Measurements from ENCODE around the gene PAGR1. TPM values are rescaled to one million over a fixed set of nuclear protein-coding genes. Genes with fewer than 3 reads are reported as not detected.

The PAGR1 gene
- total and polyA plus RNA-seq, 4 donors, result 7.3 to 18.7 (median 14.0) TPM

DNA sequence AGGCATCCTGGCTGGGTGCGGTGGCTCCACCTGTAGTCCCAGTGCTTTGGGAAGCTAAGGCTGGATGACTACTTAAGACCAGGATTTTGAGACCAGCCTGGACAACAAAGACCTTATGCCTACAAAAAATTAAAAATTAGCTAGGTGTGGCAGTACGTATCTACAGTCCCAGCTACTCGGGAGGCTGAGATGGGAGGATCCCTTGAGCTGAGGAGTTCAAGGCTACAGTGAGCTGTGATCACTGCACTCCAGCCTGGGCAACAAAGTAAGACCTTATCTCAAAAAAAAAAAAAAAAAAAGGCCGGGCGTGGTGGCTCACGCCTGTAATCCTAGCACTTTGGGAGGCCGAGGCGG, 10.4 kb downstream of the PAGR1 start:
- H3K27ac ChIP-seq (ENCODE audit: low read depth in 1 of 2, low read length in 2 of 2), result no peak overlapping the region
- H3K4me3 ChIP-seq (ENCODE audit: low read depth in 1 of 3, low read length in 3 of 3), result no peak overlapping the region
- no peaks in the 10 kb centered on the region for H3K9me3 ChIP-seq (ENCODE audit: control insufficient read depth in 4 of 4, low read length in 3 of 4)
- no peaks in the 10 kb centered on the region for H3K27me3 ChIP-seq (ENCODE audit: control insufficient read depth in 4 of 4, insufficient read depth in 4 of 4, low read length in 3 of 4)
- WGBS, result 90% methylated on average over 6 of the region's 8 CpGs
- TF ChIP-seq EGR1 (IDR thresholded peaks at IDR 0.05; ENCODE audit: low read depth in 2 of 2) (no peak), NR2F2 (IDR thresholded peaks at IDR 0.05) (no peak), RAD21 (IDR thresholded peaks at IDR 0.05) (no peak), JUND (IDR thresholded peaks at IDR 0.05) (no peak), HNF4G (IDR thresholded peaks at IDR 0.05) (no peak), FOXA2 (IDR thresholded peaks at IDR 0.05) (no peak), GABPA (IDR thresholded peaks at IDR 0.05 in 1 of 2, conservative IDR thresholded peaks at IDR 0.05 in 1 of 2) (no peak), RXRA (IDR thresholded peaks at IDR 0.05) (no peak)
- TF ChIP-seq, protein P1, sequence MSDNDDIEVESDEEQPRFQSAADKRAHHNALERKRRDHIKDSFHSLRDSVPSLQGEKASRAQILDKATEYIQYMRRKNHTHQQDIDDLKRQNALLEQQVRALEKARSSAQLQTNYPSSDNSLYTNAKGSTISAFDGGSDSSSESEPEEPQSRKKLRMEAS (IDR thresholded peaks at IDR 0.05), result no peak
- peaks cover 13 to 39% (median 24%) of the 10 kb centered on the region in 4 donors for H3K4me1 ChIP-seq (ENCODE audit: control insufficient read depth in 4 of 4, insufficient read depth in 4 of 4, low read length in 3 of 4)
- DNase-seq (ENCODE audit: low spot score), result no peak
- peaks cover 0 to 3% (median under 1%) of the 10 kb centered on the region in 4 donors for H3K36me3 ChIP-seq (ENCODE audit: control insufficient read depth in 4 of 4, insufficient read depth in 3 of 4, low read depth in 1 of 4, low read length in 3 of 4)
- no peak overlapping the region for H3K9ac ChIP-seq (ENCODE audit: low read depth in 1 of 2, low read length in 2 of 2)

DNA sequence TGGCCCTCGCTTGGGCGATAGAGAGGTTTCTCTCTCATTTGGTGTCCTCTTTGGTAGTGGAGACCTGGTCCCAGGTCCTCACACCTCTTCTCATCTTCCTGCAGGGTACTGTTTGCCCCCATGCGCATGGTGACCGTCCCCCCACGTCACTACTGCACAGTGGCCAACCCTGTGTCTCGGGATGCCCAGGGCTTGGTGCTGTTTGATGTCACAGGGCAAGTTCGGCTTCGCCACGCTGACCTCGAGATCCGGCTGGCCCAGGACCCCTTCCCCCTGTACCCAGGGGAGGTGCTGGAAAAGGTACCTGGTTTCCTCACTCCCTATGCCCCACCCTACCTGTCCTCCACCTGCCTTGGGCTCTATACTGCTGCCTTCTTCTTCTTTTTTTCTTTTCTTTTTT, 14.8 kb downstream of the PAGR1 start:
- Histone ChIP-seq H3K4me1 (ENCODE audit: control insufficient read depth in 4 of 4, insufficient read depth in 4 of 4, low read length in 3 of 4) (peaks cover 4 to 20% (median 11%) of the 10 kb centered on the region in 4 donors), H3K36me3 (ENCODE audit: control insufficient read depth in 4 of 4, insufficient read depth in 3 of 4, low read depth in 1 of 4, low read length in 3 of 4) (peaks cover 8 to 26% (median 14%) of the 10 kb centered on the region in 4 donors), H3K9ac (ENCODE audit: low read depth in 1 of 2, low read length in 2 of 2) (no peak overlapping the region), H3K4me3 (ENCODE audit: low read depth in 1 of 3, low read length in 3 of 3) (no peak overlapping the region), H3K9me3 (ENCODE audit: control insufficient read depth in 4 of 4, low read length in 3 of 4) (no peaks in the 10 kb centered on the region), H3K27ac (ENCODE audit: low read depth in 1 of 2, low read length in 2 of 2) (no peak overlapping the region), H3K27me3 (ENCODE audit: control insufficient read depth in 4 of 4, insufficient read depth in 4 of 4, low read length in 3 of 4) (no peaks in the 10 kb centered on the region)
- no peak for TF ChIP-seq JUND (IDR thresholded peaks at IDR 0.05)
- no peak for TF ChIP-seq FOXA2 (IDR thresholded peaks at IDR 0.05)
- TF ChIP-seq RAD21 (IDR thresholded peaks at IDR 0.05), result no peak
- TF ChIP-seq HNF4G (IDR thresholded peaks at IDR 0.05), result no peak
- no peak for TF ChIP-seq SP1 (IDR thresholded peaks at IDR 0.05)
- TF ChIP-seq, protein P2, sequence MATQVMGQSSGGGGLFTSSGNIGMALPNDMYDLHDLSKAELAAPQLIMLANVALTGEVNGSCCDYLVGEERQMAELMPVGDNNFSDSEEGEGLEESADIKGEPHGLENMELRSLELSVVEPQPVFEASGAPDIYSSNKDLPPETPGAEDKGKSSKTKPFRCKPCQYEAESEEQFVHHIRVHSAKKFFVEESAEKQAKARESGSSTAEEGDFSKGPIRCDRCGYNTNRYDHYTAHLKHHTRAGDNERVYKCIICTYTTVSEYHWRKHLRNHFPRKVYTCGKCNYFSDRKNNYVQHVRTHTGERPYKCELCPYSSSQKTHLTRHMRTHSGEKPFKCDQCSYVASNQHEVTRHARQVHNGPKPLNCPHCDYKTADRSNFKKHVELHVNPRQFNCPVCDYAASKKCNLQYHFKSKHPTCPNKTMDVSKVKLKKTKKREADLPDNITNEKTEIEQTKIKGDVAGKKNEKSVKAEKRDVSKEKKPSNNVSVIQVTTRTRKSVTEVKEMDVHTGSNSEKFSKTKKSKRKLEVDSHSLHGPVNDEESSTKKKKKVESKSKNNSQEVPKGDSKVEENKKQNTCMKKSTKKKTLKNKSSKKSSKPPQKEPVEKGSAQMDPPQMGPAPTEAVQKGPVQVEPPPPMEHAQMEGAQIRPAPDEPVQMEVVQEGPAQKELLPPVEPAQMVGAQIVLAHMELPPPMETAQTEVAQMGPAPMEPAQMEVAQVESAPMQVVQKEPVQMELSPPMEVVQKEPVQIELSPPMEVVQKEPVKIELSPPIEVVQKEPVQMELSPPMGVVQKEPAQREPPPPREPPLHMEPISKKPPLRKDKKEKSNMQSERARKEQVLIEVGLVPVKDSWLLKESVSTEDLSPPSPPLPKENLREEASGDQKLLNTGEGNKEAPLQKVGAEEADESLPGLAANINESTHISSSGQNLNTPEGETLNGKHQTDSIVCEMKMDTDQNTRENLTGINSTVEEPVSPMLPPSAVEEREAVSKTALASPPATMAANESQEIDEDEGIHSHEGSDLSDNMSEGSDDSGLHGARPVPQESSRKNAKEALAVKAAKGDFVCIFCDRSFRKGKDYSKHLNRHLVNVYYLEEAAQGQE (IDR thresholded peaks at IDR 0.05), result no peak
- no peak for TF ChIP-seq FOXA1 (IDR thresholded peaks at IDR 0.05)
- no peak for TF ChIP-seq YY1 (IDR thresholded peaks at IDR 0.05)
- no peak for TF ChIP-seq EGR1 (IDR thresholded peaks at IDR 0.05; ENCODE audit: low read depth in 2 of 2)
- no peak for TF ChIP-seq HNF4A (conservative IDR thresholded peaks at IDR 0.05)
- TF ChIP-seq TAF1 (conservative IDR thresholded peaks at IDR 0.05), result no peak
- TF ChIP-seq RXRA (IDR thresholded peaks at IDR 0.05), result no peak
- no peak for DNase-seq (ENCODE audit: low spot score)
- WGBS, result 96% methylated on average over 11 of the region's 11 CpGs

DNA sequence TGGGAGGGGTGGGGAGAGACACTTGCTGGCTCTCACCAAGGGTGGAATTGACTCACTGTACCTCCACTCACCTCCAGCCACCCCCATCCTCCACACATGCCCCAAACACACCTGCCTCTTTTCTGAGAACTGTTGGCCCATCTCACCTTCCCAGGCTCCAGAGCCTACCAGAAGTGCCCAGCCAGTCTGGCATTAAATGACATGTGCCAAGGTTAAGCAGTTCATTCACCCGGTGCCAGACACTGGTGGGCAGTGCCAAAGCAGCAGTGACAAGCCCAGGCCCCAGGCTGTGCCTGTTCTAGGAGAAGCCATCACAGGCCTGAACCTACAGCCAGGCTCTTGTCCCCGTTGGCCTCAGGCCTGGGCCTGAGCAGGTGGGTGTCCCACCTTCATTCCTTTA, 15.5 kb downstream of the PAGR1 start:
- peaks cover 4 to 20% (median 11%) of the 10 kb centered on the region in 4 donors for H3K4me1 ChIP-seq (ENCODE audit: control insufficient read depth in 4 of 4, insufficient read depth in 4 of 4, low read length in 3 of 4)
- no peak overlapping the region for H3K4me3 ChIP-seq (ENCODE audit: low read depth in 1 of 3, low read length in 3 of 3)
- H3K27me3 ChIP-seq (ENCODE audit: control insufficient read depth in 4 of 4, insufficient read depth in 4 of 4, low read length in 3 of 4), result no peaks in the 10 kb centered on the region
- TF ChIP-seq YY1 (IDR thresholded peaks at IDR 0.05) (no peak), NR2F2 (IDR thresholded peaks at IDR 0.05) (no peak), JUND (IDR thresholded peaks at IDR 0.05) (no peak), TAF1 (conservative IDR thresholded peaks at IDR 0.05) (no peak), RXRA (IDR thresholded peaks at IDR 0.05) (no peak), HNF4G (IDR thresholded peaks at IDR 0.05) (no peak), GABPA (IDR thresholded peaks at IDR 0.05 in 1 of 2, conservative IDR thresholded peaks at IDR 0.05 in 1 of 2) (no peak), FOXA2 (IDR thresholded peaks at IDR 0.05) (no peak), HNF4A (conservative IDR thresholded peaks at IDR 0.05) (no peak), RAD21 (IDR thresholded peaks at IDR 0.05) (no peak), SP1 (IDR thresholded peaks at IDR 0.05) (no peak), FOXA1 (IDR thresholded peaks at IDR 0.05) (no peak)
- TF ChIP-seq, protein P1 (IDR thresholded peaks at IDR 0.05), result no peak
- TF ChIP-seq, protein P2 (IDR thresholded peaks at IDR 0.05), result no peak
- TF ChIP-seq, protein P3, sequence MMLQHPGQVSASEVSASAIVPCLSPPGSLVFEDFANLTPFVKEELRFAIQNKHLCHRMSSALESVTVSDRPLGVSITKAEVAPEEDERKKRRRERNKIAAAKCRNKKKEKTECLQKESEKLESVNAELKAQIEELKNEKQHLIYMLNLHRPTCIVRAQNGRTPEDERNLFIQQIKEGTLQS (IDR thresholded peaks at IDR 0.05), result no peak
- TF ChIP-seq, protein P4, sequence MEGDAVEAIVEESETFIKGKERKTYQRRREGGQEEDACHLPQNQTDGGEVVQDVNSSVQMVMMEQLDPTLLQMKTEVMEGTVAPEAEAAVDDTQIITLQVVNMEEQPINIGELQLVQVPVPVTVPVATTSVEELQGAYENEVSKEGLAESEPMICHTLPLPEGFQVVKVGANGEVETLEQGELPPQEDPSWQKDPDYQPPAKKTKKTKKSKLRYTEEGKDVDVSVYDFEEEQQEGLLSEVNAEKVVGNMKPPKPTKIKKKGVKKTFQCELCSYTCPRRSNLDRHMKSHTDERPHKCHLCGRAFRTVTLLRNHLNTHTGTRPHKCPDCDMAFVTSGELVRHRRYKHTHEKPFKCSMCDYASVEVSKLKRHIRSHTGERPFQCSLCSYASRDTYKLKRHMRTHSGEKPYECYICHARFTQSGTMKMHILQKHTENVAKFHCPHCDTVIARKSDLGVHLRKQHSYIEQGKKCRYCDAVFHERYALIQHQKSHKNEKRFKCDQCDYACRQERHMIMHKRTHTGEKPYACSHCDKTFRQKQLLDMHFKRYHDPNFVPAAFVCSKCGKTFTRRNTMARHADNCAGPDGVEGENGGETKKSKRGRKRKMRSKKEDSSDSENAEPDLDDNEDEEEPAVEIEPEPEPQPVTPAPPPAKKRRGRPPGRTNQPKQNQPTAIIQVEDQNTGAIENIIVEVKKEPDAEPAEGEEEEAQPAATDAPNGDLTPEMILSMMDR (IDR thresholded peaks at IDR 0.05; ENCODE audit: low read depth, low read length, missing input control), result no peak
- H3K36me3 ChIP-seq (ENCODE audit: control insufficient read depth in 4 of 4, insufficient read depth in 3 of 4, low read depth in 1 of 4, low read length in 3 of 4), result peaks cover 8 to 27% (median 14%) of the 10 kb centered on the region in 4 donors
- no peak overlapping the region for H3K9ac ChIP-seq (ENCODE audit: low read depth in 1 of 2, low read length in 2 of 2)
- 57% methylated on average over 2 of the region's 2 CpGs for WGBS
- no peaks in the 10 kb centered on the region for H3K9me3 ChIP-seq (ENCODE audit: control insufficient read depth in 4 of 4, low read length in 3 of 4)
- no peak overlapping the region for H3K27ac ChIP-seq (ENCODE audit: low read depth in 1 of 2, low read length in 2 of 2)
- no peak for DNase-seq (ENCODE audit: low spot score)

Measured in liver (tissue), 9 donors.